ENCODE measurements around the gene ZCCHC12. TPM values are rescaled to one million over a fixed set of nuclear protein-coding genes. Genes with fewer than 3 reads are reported as not detected.

ZCCHC12 gene
- total RNA-seq, 1 experiment from 2014 or later, result 0.10 TPM

- no peak overlapping the region for H3K27ac ChIP-seq (ENCODE audit: low read length)
- intact Hi-C loops (cut with micrococcal nuclease; ENCODE audit: unreplicated experiment), result no loop called here
- DNase-seq (ENCODE audit: low read depth, low spot score) (no peak), ATAC-seq (no peak)
- H3K4me1 ChIP-seq (ENCODE audit: control insufficient read depth, insufficient read depth, low read length), result no peaks in the 10 kb centered on the region
- H3K9me3 ChIP-seq (ENCODE audit: control insufficient read depth, insufficient read depth, low read depth, low read length), result no peaks in the 10 kb centered on the region
- H3K36me3 ChIP-seq (ENCODE audit: control insufficient read depth, insufficient read depth, low read length), result no peaks in the 10 kb centered on the region
- BruUV-seq (replicated peaks), result no TSS peak
- no peaks in the 10 kb centered on the region; the same call in 1 of the 2 replicates for H3K27me3 ChIP-seq (ENCODE audit: control insufficient read depth, insufficient read depth, low read length)
- TF ChIP-seq TCF7L2 (IDR thresholded peaks at IDR 0.05; ENCODE audit: low read depth, low read length) (no peak), CTCF (IDR thresholded peaks at IDR 0.05) (no peak), SIN3A (IDR thresholded peaks at IDR 0.05; ENCODE audit: borderline replicate concordance, insufficient read depth, low read depth, low read length) (no peak), POLR2AphosphoS5 (IDR thresholded peaks at IDR 0.05; ENCODE audit: low read depth, low read length) (no peak)
- TF ChIP-seq, protein P1, sequence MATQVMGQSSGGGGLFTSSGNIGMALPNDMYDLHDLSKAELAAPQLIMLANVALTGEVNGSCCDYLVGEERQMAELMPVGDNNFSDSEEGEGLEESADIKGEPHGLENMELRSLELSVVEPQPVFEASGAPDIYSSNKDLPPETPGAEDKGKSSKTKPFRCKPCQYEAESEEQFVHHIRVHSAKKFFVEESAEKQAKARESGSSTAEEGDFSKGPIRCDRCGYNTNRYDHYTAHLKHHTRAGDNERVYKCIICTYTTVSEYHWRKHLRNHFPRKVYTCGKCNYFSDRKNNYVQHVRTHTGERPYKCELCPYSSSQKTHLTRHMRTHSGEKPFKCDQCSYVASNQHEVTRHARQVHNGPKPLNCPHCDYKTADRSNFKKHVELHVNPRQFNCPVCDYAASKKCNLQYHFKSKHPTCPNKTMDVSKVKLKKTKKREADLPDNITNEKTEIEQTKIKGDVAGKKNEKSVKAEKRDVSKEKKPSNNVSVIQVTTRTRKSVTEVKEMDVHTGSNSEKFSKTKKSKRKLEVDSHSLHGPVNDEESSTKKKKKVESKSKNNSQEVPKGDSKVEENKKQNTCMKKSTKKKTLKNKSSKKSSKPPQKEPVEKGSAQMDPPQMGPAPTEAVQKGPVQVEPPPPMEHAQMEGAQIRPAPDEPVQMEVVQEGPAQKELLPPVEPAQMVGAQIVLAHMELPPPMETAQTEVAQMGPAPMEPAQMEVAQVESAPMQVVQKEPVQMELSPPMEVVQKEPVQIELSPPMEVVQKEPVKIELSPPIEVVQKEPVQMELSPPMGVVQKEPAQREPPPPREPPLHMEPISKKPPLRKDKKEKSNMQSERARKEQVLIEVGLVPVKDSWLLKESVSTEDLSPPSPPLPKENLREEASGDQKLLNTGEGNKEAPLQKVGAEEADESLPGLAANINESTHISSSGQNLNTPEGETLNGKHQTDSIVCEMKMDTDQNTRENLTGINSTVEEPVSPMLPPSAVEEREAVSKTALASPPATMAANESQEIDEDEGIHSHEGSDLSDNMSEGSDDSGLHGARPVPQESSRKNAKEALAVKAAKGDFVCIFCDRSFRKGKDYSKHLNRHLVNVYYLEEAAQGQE (IDR thresholded peaks at IDR 0.05; ENCODE audit: insufficient read depth in 1 of 2, low read depth in 2 of 2, low read length in 1 of 2), result no peak
- in situ Hi-C loops (cut with HindIII; ENCODE audit: low pct_unique_long_range_greater_than_20kb, low sequenced_read_pairs), result no loop called here
- POLR2A ChIA-PET, result no interaction called here
- CTCF ChIA-PET, result no interaction called here
- H3K4me3 ChIP-seq (ENCODE audit: low read depth in 2 of 2, low read length in 2 of 2), result no peak overlapping the region
Measured at GRCh38 chrX:118865231-118865630, 41.6 kb downstream of the ZCCHC12 start.

DNA sequence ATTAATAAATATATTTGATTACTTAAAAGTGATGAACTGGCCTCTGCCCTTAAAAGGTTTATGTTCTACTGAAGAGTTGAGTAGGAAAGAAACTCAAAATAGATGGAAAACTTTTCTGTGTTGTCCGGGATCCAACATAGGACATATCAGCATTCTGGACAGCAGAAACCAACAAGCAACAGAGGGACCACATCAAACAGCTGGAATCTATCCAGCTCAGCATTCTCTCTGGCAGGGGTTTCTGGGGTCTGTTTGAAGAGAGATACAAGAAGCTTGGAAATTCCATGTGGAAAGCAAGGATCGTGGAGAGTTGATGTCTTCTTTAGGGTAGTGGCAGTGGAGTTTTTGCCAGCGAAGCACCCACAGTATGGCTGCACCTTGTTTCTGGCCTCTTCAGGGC, 43.6 kb downstream of the ZCCHC12 start:
- no TSS peak for BruUV-seq (replicated peaks)
- Histone ChIP-seq H3K4me3 (ENCODE audit: low read depth in 2 of 2, low read length in 2 of 2) (no peak overlapping the region), H3K9me3 (ENCODE audit: control insufficient read depth, insufficient read depth, low read depth, low read length) (no peaks in the 10 kb centered on the region), H3K4me1 (ENCODE audit: control insufficient read depth, insufficient read depth, low read length) (0 out of 2 replicates have a peak, but pooled peaks cover 1% of the 10 kb centered on the region), H3K27me3 (ENCODE audit: control insufficient read depth, insufficient read depth, low read length) (no peaks in the 10 kb centered on the region; the same call in 1 of the 2 replicates), H3K36me3 (ENCODE audit: control insufficient read depth, insufficient read depth, low read length) (no peaks in the 10 kb centered on the region), H3K27ac (ENCODE audit: low read length) (no peak overlapping the region)
- intact Hi-C loops (cut with micrococcal nuclease; ENCODE audit: unreplicated experiment) (no loop called here), in situ Hi-C loops (cut with HindIII; ENCODE audit: low pct_unique_long_range_greater_than_20kb, low sequenced_read_pairs) (no loop called here)
- no peak for ATAC-seq
- DNase-seq (ENCODE audit: low read depth, low spot score), result no peak
- POLR2A ChIA-PET, result no interaction called here
- CTCF ChIA-PET, result no interaction called here
- TF ChIP-seq, protein P1 (IDR thresholded peaks at IDR 0.05; ENCODE audit: insufficient read depth in 1 of 2, low read depth in 2 of 2, low read length in 1 of 2), result no peak
- TF ChIP-seq TCF7L2 (IDR thresholded peaks at IDR 0.05; ENCODE audit: low read depth, low read length) (no peak), POLR2AphosphoS5 (IDR thresholded peaks at IDR 0.05; ENCODE audit: low read depth, low read length) (no peak)

All from Panc1 (cell line).